Measurements from ENCODE around the gene OR52M1. TPM values are rescaled to one million over a fixed set of nuclear protein-coding genes. Genes with fewer than 3 reads are reported as not detected.

The OR52M1 gene
- total RNA-seq, 4 donors from 2014 or later: not detected

DNA sequence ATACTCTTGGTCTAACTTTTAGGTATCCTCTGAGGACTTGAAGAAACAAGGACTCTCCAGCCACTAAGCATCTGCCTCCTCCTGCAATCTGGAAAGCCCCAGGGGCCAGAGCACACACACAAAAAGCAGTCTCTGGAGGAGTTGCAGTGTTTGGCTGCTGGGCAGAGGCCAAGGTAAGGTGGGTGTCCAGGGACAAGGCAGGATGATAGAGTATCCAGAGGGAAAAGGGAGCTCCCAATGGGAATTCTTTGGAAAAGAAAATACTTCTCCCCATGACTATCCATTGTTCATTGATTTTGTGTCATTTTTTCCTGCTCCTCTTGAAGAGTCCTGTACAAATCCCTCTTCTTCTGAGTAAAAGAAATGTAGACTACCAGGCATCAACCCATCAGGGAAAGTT lies 36.5 kb downstream of the OR52M1 start, which contains the start of gene OR52I2:
Gene OR52I2 (plus strand): TSS at position 301 of the 400 bp plus-strand sequence.
- Histone ChIP-seq H3K27me3 (no peaks in the 10 kb centered on the region), H3K36me3 (no peaks in the 10 kb centered on the region), H3K27ac (no peak within 1 kb of the TSS), H3K9me3 (no peaks in the 10 kb centered on the region), H3K4me3 (no peak within 1 kb of the TSS), H3K4me1 (no peaks in the 10 kb centered on the region)
- no peak for DNase-seq
- in situ Hi-C loops (cut with MboI; ENCODE audit: low pct_ligation_motif_present in 1 of 4, low pct_unique_long_range_greater_than_20kb in 1 of 4, low sequenced_read_pairs in 3 of 4) (no loop called here), intact Hi-C loops (cut with DNase I; ENCODE audit: low total_unique reads) (no loop called here)
- no peak for TF ChIP-seq POLR2A (IDR thresholded peaks at IDR 0.05)
- TF ChIP-seq, protein P1, sequence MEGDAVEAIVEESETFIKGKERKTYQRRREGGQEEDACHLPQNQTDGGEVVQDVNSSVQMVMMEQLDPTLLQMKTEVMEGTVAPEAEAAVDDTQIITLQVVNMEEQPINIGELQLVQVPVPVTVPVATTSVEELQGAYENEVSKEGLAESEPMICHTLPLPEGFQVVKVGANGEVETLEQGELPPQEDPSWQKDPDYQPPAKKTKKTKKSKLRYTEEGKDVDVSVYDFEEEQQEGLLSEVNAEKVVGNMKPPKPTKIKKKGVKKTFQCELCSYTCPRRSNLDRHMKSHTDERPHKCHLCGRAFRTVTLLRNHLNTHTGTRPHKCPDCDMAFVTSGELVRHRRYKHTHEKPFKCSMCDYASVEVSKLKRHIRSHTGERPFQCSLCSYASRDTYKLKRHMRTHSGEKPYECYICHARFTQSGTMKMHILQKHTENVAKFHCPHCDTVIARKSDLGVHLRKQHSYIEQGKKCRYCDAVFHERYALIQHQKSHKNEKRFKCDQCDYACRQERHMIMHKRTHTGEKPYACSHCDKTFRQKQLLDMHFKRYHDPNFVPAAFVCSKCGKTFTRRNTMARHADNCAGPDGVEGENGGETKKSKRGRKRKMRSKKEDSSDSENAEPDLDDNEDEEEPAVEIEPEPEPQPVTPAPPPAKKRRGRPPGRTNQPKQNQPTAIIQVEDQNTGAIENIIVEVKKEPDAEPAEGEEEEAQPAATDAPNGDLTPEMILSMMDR (IDR thresholded peaks at IDR 0.05): no peak
- no peak for TF ChIP-seq EP300 (IDR thresholded peaks at IDR 0.05; ENCODE audit: low read depth)
- TF ChIP-seq POLR2AphosphoS5 (IDR thresholded peaks at IDR 0.05): no peak

DNA sequence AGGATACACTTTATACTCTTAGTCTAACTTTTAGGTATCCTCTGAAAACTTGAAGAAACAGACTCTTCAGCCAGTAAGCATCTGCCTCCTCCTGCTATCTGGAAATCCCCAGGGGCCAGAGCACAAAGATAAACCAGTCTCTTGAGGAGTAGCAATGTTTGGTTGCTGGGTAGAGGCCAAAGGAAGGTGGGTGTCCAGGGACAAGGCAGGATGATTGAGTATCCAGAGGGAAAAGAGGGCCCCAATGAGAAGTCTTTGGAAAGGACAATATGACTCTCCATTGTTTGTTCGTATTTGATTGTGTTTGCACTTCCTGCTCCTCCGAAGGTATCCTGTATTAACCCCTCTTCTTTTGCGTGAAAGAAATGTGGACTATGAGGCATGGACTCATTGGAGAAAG lies 44.0 kb downstream of the OR52M1 start:
- no peak for TF ChIP-seq EP300 (IDR thresholded peaks at IDR 0.05; ENCODE audit: low read depth)
- no peak for TF ChIP-seq POLR2AphosphoS5 (IDR thresholded peaks at IDR 0.05)
- TF ChIP-seq POLR2A (IDR thresholded peaks at IDR 0.05): no peak
- TF ChIP-seq, protein P1 (IDR thresholded peaks at IDR 0.05): no peak
- Histone ChIP-seq H3K36me3 (no peaks in the 10 kb centered on the region), H3K27me3 (no peaks in the 10 kb centered on the region), H3K4me3 (no peak overlapping the region), H3K9me3 (no peaks in the 10 kb centered on the region), H3K27ac (no peak overlapping the region), H3K4me1 (no peaks in the 10 kb centered on the region)
- intact Hi-C loops (cut with DNase I; ENCODE audit: low total_unique reads): no loop called here
- no peak for DNase-seq
- in situ Hi-C loops (cut with MboI; ENCODE audit: low pct_ligation_motif_present in 1 of 4, low pct_unique_long_range_greater_than_20kb in 1 of 4, low sequenced_read_pairs in 3 of 4): no loop called here
- WGBS, 2 donors (ENCODE audit: low coverage in 1 of 2): 33 to 49% methylated on average over 2 to 3 of the region's 3 CpGs

DNA sequence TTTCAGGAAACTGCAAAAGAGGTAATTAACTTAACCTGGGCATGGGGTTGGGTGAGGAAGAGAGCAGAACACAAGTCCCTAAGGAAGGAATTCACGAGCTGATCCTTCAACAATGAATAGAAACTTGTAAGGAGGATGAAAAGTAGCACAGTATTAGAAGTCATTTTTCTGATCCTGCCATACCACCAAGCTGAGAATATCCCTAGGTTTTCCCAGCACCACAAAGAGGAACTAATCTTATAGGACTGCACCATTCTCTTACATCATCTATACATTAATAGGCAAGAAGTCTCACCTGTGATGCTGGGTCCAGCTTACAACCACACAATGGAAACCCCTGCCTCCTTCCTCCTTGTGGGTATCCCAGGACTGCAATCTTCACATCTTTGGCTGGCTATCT lies 48.7 kb downstream of the OR52M1 start, which contains the start of gene OR52I1:
Gene OR52I1 (plus strand): TSS at position 301 of the 400 bp plus-strand sequence. CDS start 0 bp downstream, at position 301.
- Histone ChIP-seq H3K36me3 (peaks cover 0 to 6% (median 0%) of the 10 kb centered on the region in 4 donors), H3K4me1 (no peaks in the 10 kb centered on the region), H3K27me3 (no peaks in the 10 kb centered on the region), H3K4me3 (no peak within 1 kb of the TSS), H3K9me3 (no peaks in the 10 kb centered on the region), H3K27ac (no peak within 1 kb of the TSS)
- TF ChIP-seq, protein P1 (IDR thresholded peaks at IDR 0.05): no peak
- no peak for TF ChIP-seq POLR2A (IDR thresholded peaks at IDR 0.05)
- TF ChIP-seq POLR2AphosphoS5 (IDR thresholded peaks at IDR 0.05): no peak
- TF ChIP-seq EP300 (IDR thresholded peaks at IDR 0.05; ENCODE audit: low read depth): no peak
- DNase-seq: no peak
- 67 to 75% methylated on average over 1 of the region's 1 CpG for WGBS, 2 donors (ENCODE audit: low coverage in 1 of 2)
- intact Hi-C loops (cut with DNase I; ENCODE audit: low total_unique reads): no loop called here
- in situ Hi-C loops (cut with MboI; ENCODE audit: low pct_ligation_motif_present in 1 of 4, low pct_unique_long_range_greater_than_20kb in 1 of 4, low sequenced_read_pairs in 3 of 4): no loop called here

Other genes with a start within 250 kb of the OR52M1 start
- gene OR52B4, start 176.8 kb upstream of the OR52M1 start, total RNA-seq: not detected
- gene TRIM21, start 151.5 kb upstream of the OR52M1 start, total RNA-seq: 10 to 100 TPM; 23.6 to 40.4 (median 24.8) TPM
- not detected for gene OR52K2, start 95.9 kb upstream of the OR52M1 start, total RNA-seq
- not detected for gene OR52K1, start 62.5 kb upstream of the OR52M1 start, total RNA-seq
- gene OR52I2, start 36.6 kb downstream of the OR52M1 start, total RNA-seq: not detected
- gene OR52I1, start 48.8 kb downstream of the OR52M1 start, total RNA-seq: not detected
- gene TRIM68, start 63.0 kb downstream of the OR52M1 start, total RNA-seq: 10 to 100 TPM; 12.1 to 30.2 (median 19.9) TPM
- not detected for gene OR51D1, start 92.3 kb downstream of the OR52M1 start, total RNA-seq
- under 1 TPM in 2 of 4 donors, not detected in 2; 0.16 to 0.27 TPM for gene OR51E1, start 98.8 kb downstream of the OR52M1 start, total RNA-seq
- gene OR51E2, start 152.7 kb downstream of the OR52M1 start, total RNA-seq: 10 to 100 TPM in 1 of 4 donors, 1 to 10 TPM in 2, under 1 TPM in 1; 0.37 to 10.3 (median 2.0) TPM
- not detected for gene MMP26, start 159.6 kb downstream of the OR52M1 start, total RNA-seq
- not detected for gene OR51F1, start 224.7 kb downstream of the OR52M1 start, total RNA-seq

Measured in transverse colon (tissue), 4 donors.